Inferior parietal cortex (tissue), 1 donor: Measurements from ENCODE around the gene PDXK.

ENCODE experiments used
- DNase-seq: peaks from one replicate; pipeline ENCODE4 v3.0.0-alpha.2; 2016; ENCODE audit errors: extremely low spot score

PDXK gene

GRCh38 chr21:43803558-43804300 is 84.8 kb downstream of the PDXK start:
- DNase-seq: no peak

- DNase-seq: no peak
Measured at GRCh38 chr21:43805275-43805800, 86.4 kb downstream of the PDXK start.

GRCh38 chr21:43806017-43806710 is 87.2 kb downstream of the PDXK start:
- no peak for DNase-seq

GRCh38 chr21:43808367-43808766 is 89.4 kb downstream of the PDXK start:
- no peak for DNase-seq

- no peak for DNase-seq
Measured at GRCh38 chr21:43808832-43809251, 89.9 kb downstream of the PDXK start.

- DNase-seq: no peak
Measured at GRCh38 chr21:43809346-43809799, 90.4 kb downstream of the PDXK start.

- no peak for DNase-seq
Measured at GRCh38 chr21:43809853-43810504, 91.0 kb downstream of the PDXK start.

- DNase-seq: peak; percentile 79
Measured at GRCh38 chr21:43810505-43811261, 91.8 kb downstream of the PDXK start.

GRCh38 chr21:43811262-43812105 is 92.6 kb downstream of the PDXK start:
- DNase-seq: no peak
